Measurements from ENCODE around the gene SLC30A1.
"Not testable (repeated sequence)": the region's sequence is repeated elsewhere in the genome, so short reads cannot be mapped to it uniquely, and the experiment has no call there.

Gene SLC30A1

GRCh38 chr1:211580303-211580687 is 1.3 kb upstream of the SLC30A1 start:
- DNase-seq: no peak

- no peak for DNase-seq
Observed at GRCh38 chr1:211579440-211580302, 710 bp upstream of the SLC30A1 start.

GRCh38 chr1:211577819-211578639 is 932 bp downstream of the SLC30A1 start:
- DNase-seq: peak; percentile 76

GRCh38 chr1:211577277-211577818 is 1.6 kb downstream of the SLC30A1 start:
- DNase-seq: no peak

- no peak for DNase-seq
Observed at GRCh38 chr1:211576717-211577116, 2.2 kb downstream of the SLC30A1 start.

GRCh38 chr1:211574705-211575104 is 4.3 kb downstream of the SLC30A1 start:
- no peak for DNase-seq

GRCh38 chr1:211571998-211572397 is 7.0 kb downstream of the SLC30A1 start:
- no peak for DNase-seq

- not testable (repeated sequence) for DNase-seq
Observed at GRCh38 chr1:211570378-211570777, 8.6 kb downstream of the SLC30A1 start.

- no peak for DNase-seq
Observed at GRCh38 chr1:211566431-211567025, 12.4 kb downstream of the SLC30A1 start.

- no peak for DNase-seq
Observed at GRCh38 chr1:211564084-211564483, 14.9 kb downstream of the SLC30A1 start.

- no peak for DNase-seq
Observed at GRCh38 chr1:211559222-211560010, 19.5 kb downstream of the SLC30A1 start.

- no peak for DNase-seq
Observed at GRCh38 chr1:211557894-211558625, 20.9 kb downstream of the SLC30A1 start.

GRCh38 chr1:211553549-211553948 is 25.4 kb downstream of the SLC30A1 start:
- no peak for DNase-seq

- no peak for DNase-seq
Observed at GRCh38 chr1:211551638-211552460, 27.1 kb downstream of the SLC30A1 start.

- DNase-seq: no peak
Observed at GRCh38 chr1:211549092-211549711, 29.8 kb downstream of the SLC30A1 start.

GRCh38 chr1:211548321-211549091 is 30.5 kb downstream of the SLC30A1 start:
- DNase-seq: peak; percentile 32

- DNase-seq: no peak
Observed at GRCh38 chr1:211547710-211548109, 31.3 kb downstream of the SLC30A1 start.

- DNase-seq: no peak
Observed at GRCh38 chr1:211546543-211546942, 32.4 kb downstream of the SLC30A1 start.

- DNase-seq: no peak
Observed at GRCh38 chr1:211543025-211543424, 35.9 kb downstream of the SLC30A1 start.

Measured in activated naive CD4-positive, alpha-beta T cell treated with Interleukin-2 at 50 U/mL for 16 hours (primary cell).